ENCODE results near the gene FIG4. TPM values are rescaled to one million over a fixed set of nuclear protein-coding genes. Genes with fewer than 3 reads are reported as not detected.

The FIG4 gene
- polyA plus RNA-seq, 1 of the 3 experiments (the other 2 are of a cell fraction): 6.8 TPM

- TF ChIP-seq YY1 (IDR thresholded peaks at IDR 0.05; ENCODE audit: low read depth) (no peak), FOSL2 (IDR thresholded peaks at IDR 0.05; ENCODE audit: borderline replicate concordance, low read depth) (no peak), PBX3 (IDR thresholded peaks at IDR 0.05) (no peak), RAD21 (IDR thresholded peaks at IDR 0.05; ENCODE audit: low read length) (no peak), NFIC (IDR thresholded peaks at IDR 0.05; ENCODE audit: borderline replicate concordance) (no peak), MEF2A (IDR thresholded peaks at IDR 0.05; ENCODE audit: borderline replicate concordance, low read depth) (no peak), FOXJ3 (CRISPR knock-in tag; IDR thresholded peaks at IDR 0.05) (no peak), RFX5 (IDR thresholded peaks at IDR 0.05; ENCODE audit: low read length) (no peak), ELF1 (IDR thresholded peaks at IDR 0.05) (no peak), TAF1 (IDR thresholded peaks at IDR 0.05; ENCODE audit: borderline replicate concordance, low read depth, low read length) (no peak), FOXM1 (IDR thresholded peaks at IDR 0.05; ENCODE audit: low read depth) (no peak), CTCF (IDR thresholded peaks at IDR 0.05) (no peak), TCF12 (IDR thresholded peaks at IDR 0.05) (no peak), POLR2AphosphoS5 (IDR thresholded peaks at IDR 0.05; ENCODE audit: low read depth, low read length) (no peak), SIN3A (IDR thresholded peaks at IDR 0.05; ENCODE audit: borderline replicate concordance, low read depth, low read length) (no peak), EP300 (IDR thresholded peaks at IDR 0.05; ENCODE audit: borderline replicate concordance in 1 of 2, low read depth in 1 of 2, low read length in 1 of 2) (no peak)
- TF ChIP-seq, protein P1, sequence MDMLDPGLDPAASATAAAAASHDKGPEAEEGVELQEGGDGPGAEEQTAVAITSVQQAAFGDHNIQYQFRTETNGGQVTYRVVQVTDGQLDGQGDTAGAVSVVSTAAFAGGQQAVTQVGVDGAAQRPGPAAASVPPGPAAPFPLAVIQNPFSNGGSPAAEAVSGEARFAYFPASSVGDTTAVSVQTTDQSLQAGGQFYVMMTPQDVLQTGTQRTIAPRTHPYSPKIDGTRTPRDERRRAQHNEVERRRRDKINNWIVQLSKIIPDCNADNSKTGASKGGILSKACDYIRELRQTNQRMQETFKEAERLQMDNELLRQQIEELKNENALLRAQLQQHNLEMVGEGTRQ (IDR thresholded peaks at IDR 0.05; ENCODE audit: borderline replicate concordance, low read depth, low read length): no peak
- TF ChIP-seq, protein P2, sequence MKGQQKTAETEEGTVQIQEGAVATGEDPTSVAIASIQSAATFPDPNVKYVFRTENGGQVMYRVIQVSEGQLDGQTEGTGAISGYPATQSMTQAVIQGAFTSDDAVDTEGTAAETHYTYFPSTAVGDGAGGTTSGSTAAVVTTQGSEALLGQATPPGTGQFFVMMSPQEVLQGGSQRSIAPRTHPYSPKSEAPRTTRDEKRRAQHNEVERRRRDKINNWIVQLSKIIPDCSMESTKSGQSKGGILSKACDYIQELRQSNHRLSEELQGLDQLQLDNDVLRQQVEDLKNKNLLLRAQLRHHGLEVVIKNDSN (IDR thresholded peaks at IDR 0.05; ENCODE audit: borderline replicate concordance, low read depth): no peak
- H3F3A ChIP-seq (replicated peaks; ENCODE audit: insufficient read depth): no peaks in the 10 kb centered on the region
- no peaks in the 10 kb centered on the region for H4K20me1 ChIP-seq (ENCODE audit: insufficient read depth)
- H3K4me3 ChIP-seq (ENCODE audit: low read depth in 2 of 2, low read length in 1 of 2): no peak overlapping the region
- peaks cover 0 to 3% of the 10 kb centered on the region in 2 experiments for H3K36me3 ChIP-seq (replicated peaks in 1 of 2; ENCODE audit: control insufficient read depth in 1 of 2, insufficient read depth in 2 of 2, low read length in 1 of 2)
- no peaks in the 10 kb centered on the region for H3K79me2 ChIP-seq (ENCODE audit: insufficient read depth)
- H3K9me2 ChIP-seq: no peaks in the 10 kb centered on the region
- no peaks in the 10 kb centered on the region; a peak in 2 of 4 replicates for H3K4me1 ChIP-seq (ENCODE audit: control insufficient read depth in 1 of 2, insufficient read depth in 2 of 2, low read depth in 1 of 2, low read length in 1 of 2)
- no peak overlapping the region for H3K9ac ChIP-seq
- no peak overlapping the region for H3K4me2 ChIP-seq
- no peak for DNase-seq
- H3K9me3 ChIP-seq: no peaks in the 10 kb centered on the region
- no peak overlapping the region for H2AFZ ChIP-seq (ENCODE audit: low read depth)
- POLR2A ChIA-PET: no interaction called here
- H3K27me3 ChIP-seq (ENCODE audit: insufficient read depth): no peaks in the 10 kb centered on the region
- no peak overlapping the region for H3K27ac ChIP-seq (ENCODE audit: low read depth in 2 of 2, low read length in 1 of 2)
- WGBS (ENCODE audit: low lambda C conversion rate): 77% methylated on average over 3 of the region's 3 CpGs
- CTCF ChIA-PET: interaction anchor here (5.5 kb wide), 1 partner anchor 320 kb away, joined by 29 read pairs; no protein-coding TSS in a partner anchor
These were observed 29.2 kb downstream of the FIG4 start for GRCh38 chr6:109720311-109720710.
